HG03108 (cell line): Measurements from ENCODE around the gene CCDC91.
"Not testable (repeated sequence)": the region's sequence is repeated elsewhere in the genome, so short reads cannot be mapped to it uniquely, and the experiment has no call there.

ENCODE experiments used
- ATAC-seq: cut with Tn5 transposase; IDR thresholded peaks from one replicate; pipeline ENCODE4 v1.9.1; 2021; ENCODE audit warnings: moderate library complexity; ENCODE audit not compliant: unreplicated experiment

Gene CCDC91

DNA sequence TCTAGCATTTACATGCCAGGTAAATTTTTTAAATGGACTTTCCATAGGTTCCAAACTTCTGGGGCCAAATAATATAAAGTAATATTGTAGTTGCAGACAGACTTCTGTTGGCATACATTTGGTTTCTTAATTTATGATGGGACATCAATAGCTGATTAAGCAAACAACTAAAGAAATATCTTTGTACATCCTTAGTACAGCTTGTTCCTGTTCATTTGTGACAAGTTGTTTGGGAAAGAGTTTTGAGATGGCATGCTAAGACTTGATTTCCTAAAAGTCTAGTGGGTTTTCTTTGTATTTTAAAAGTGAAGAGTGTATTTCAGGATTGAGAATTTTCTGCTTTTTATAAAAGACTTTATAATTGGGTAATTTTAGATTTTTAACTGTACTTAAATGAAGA lies 41.0 kb downstream of the CCDC91 start:
- ATAC-seq = no peak

DNA sequence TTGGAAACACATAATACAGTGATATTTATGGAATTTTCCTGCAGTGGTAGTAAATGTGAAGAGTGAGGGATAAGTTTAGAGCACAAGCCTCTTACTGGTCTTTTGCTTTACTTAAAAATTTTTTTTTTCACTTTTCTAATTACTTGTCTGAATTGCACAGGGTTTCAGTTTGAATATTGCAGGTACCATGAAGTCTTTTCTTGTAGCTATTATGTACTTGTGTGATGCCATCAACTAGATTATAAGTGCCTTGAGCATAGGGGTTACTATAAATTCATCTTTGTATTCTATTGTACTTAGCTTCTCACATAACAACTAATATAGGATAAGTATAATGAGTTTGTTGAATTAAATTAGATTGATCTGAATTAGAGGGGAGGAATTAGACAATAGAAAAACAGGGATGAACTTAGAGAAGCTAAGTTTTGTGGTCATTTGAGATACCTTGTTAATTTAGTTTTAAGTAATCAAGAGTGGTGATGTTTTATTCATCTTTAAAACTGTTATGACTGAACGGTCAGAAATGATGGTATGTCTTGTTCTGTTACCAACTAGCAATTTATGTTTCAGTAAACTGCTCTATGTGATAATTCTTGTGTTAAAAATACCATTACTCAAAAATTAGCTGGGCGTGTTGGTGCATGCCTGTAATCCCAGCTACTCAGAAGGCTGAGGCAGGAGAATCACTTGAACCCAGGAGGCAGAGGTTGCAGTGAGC lies 42.1 kb downstream of the CCDC91 start:
- no peak for ATAC-seq

DNA sequence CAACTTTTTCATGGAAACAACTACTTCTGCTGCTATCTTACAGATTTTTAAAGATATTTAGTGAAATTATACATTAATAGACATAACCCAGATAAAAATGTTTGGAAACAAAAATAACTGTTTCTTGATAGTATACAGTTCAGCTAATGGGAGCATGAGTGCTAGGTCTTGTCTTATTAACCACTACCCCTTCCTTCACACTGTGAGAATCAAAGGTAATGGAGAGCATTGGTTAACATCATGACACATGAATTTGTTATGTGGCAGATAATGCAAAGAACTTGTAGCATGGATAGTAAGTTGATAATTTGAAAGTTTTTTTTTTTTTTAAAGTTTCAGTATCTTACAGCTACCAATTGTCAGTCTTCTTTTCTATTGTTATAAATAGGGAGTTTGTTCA lies 44.2 kb downstream of the CCDC91 start:
- no peak for ATAC-seq

- no peak for ATAC-seq
Measured at GRCh38 chr12:28235015-28235414, 44.8 kb downstream of the CCDC91 start.

GRCh38 chr12:28235985-28236384 lies 45.7 kb downstream of the CCDC91 start:
- ATAC-seq = no peak

DNA sequence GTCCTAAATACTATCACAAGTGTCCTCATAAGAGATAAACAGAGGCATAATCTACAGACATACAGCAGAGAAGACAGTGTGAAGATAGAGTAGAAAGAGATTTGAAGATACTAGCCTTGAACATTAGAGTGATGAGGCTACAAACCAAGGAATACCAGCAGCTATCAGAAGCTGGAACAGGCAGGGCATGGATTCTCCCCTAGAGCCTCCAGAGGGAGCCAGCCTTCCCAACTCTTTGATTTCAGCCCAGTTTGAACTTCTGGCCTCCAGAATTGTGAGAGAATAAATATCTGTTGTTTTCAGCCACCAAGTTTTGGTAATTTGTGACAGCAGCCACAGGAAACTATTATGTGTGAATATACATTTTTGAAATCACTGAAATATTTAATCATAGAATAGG lies 47.2 kb downstream of the CCDC91 start:
- no peak for ATAC-seq

GRCh38 chr12:28239918-28240317 lies 49.7 kb downstream of the CCDC91 start:
- no peak for ATAC-seq

DNA sequence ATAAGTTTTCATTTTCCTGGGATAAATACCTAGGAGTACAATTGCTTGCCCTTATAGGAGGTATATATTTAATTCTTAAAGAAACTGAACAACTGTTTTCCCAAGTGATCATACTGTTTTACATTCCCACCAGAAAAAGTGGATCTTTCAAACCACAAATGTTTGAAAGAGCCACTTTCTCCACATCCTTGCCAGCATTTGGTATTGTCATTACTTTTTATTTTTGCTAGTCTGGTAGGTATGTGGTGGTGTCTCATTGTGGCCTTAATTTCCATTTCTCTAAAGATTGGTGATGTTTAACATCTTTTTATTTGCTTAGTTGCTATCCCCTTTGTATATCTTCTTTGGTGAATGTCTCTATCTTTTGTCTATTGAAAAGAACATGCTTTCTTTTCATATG lies 50.6 kb downstream of the CCDC91 start:
- ATAC-seq = no peak

GRCh38 chr12:28242129-28242495 lies 51.9 kb downstream of the CCDC91 start:
- ATAC-seq = no peak

DNA sequence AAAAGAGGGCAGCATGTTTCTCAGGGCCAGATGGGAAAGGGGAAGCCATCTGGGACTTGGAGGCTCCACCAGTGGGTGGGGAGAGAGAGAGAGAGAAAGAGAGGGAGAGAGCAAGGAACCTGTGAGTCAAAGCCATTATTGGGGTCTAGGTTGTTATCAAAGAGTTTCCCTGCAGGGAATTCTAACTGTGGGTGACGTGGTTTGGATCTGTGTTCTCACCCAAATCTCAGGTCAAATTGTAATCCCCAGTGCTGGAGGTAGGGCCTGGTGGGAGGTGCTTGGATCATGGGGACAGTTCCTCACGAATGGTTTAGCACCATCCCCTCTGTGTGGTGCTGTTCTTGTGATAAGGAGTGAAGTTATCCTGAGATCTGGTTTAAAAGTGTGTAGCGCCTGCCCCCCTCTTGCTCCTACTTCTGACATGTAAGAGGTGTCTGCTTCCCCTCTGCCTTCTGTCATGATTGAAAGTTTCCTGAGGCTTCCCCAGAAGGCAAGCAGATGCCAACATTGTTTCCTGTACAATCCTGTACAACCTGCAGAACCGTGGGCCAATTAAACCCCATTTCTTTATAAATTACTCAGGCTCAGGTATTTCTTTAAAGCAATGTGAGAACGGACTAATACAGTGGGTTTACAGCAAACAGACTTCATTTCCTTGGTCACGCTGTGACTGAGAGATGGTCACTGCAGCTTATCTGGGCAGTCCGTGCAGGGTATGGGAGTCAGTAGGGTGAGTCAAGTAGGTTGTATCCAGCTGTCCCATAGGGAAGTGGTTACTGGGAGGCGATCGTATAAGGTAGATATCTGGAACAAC lies 52.4 kb downstream of the CCDC91 start:
- ATAC-seq = no peak

GRCh38 chr12:28243310-28243633 lies 53.0 kb downstream of the CCDC91 start:
- no peak for ATAC-seq

DNA sequence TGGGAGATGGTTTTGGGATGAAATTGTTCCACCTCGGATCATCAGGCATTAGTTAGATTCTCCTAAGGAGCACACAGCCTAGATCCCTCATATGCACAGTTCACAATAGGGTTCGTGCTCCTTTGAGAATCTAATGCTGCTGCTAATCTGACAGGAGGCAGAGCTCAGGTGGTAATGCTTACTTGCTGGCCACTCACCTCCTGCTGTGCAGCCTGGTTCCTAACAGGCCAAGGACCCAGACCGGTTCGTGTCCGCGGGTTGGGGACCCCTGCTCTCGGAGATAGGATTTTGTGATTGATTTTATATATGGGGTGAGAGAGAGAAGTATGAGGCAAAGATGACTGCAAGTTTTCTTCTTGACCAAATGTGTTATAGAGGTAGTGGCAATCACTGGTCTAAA lies 57.5 kb downstream of the CCDC91 start:
- no peak for ATAC-seq

GRCh38 chr12:28248555-28249145 lies 58.4 kb downstream of the CCDC91 start:
- no peak for ATAC-seq

DNA sequence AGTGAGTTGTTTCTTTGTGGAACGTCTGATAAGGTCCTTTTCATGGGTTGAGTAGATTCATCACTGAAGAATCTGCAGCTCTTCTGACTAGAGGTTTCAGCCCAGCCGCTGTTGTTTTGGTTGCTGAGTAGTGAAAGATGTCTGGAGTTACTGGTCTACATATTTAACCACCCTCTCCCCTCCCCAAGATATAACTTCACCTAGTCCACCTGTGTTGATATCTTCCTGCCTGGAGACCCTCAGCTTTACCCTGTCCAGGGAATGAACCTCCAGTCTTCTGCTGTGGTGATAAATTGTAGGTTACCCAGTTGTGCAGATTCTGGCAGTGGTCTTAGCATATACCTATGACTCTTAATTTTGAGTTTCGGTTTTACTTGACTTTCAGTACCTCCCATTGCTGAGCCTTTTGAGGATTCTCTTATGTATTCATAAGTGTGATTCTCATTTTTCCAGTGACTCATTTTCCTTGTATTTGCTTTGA lies 62.9 kb downstream of the CCDC91 start:
- peak; percentile 87 for ATAC-seq

- ATAC-seq = no peak
Measured at GRCh38 chr12:28257411-28257810, 67.2 kb downstream of the CCDC91 start.

DNA sequence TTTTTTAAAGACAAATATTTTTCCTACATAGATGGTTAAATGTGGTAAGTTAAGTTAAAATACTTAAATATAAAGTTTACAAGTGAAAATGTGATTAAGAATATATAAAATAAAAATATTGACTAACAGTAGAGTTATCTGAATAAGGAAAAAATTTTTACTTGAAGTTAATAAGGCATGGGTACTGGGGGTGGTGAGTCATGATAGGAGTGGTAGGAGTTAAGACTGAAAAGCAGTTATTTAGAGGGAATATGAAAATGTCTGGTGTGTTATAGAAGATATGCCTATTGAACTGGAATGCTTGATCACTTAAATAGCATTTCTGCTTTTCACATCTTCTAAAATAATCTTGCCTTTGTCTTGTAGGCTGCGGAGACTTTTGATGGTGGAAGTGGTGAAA lies 68.7 kb downstream of the CCDC91 start:
- no peak for ATAC-seq

DNA sequence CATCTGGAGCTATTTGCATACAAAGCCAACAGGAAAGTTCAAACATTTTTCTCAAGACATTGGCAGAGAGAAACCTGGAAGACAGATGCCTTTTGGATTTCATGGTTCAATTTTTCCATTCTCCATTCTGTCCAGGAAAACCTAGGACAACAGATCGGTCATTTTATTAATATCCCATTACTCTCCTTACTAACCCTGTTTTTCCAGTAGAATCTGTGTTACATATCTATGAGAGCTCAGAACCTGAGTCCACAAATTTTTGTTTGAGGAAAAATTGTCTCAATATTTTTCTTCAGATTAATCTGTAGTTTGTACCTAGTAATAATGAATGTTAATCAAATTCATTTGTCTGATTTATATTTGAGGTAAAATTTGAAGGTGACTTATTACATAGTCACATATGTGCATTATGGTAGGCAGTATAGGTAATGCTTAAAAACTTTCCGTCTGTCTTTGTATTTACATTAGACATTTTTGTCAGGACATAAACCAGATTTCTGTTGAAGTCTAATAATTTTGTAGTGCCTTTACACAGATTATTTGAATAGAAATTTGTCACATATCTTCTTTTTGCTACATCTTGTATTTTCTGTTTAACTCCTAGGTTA lies 75.3 kb downstream of the CCDC91 start:
- no peak for ATAC-seq

DNA sequence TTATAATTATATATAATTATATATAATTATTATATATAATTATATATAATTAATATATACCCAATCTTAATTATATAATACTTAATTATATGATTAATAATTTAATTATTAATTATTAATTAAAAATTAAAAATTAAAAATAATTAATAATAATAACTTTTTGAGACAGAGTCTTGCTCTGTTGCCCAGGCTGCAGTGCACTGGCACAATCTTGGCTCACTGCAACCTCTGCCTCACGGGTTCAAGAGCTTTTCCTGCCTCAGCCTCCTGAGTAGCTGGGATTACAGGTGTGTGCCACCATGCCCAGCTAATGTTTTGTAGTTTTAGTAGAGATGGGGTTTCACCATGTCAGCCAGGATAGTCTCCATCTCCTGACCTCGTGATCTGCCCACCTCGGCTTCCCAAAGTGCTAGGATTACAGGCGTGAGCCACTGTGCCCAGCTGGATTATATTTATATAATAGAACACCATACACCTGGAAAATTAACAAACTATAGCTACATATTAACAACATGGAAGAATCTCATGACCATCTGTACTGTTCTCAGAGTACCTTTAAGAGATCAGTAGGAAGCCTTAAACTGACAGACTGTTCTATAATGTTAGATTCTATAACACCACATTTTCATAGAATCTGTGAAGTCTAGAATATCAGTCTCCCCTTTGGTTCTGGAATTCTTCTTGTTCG lies 77.8 kb downstream of the CCDC91 start:
- not testable (repeated sequence) for ATAC-seq

- no peak for ATAC-seq
Measured at GRCh38 chr12:28268608-28269229, 78.5 kb downstream of the CCDC91 start.

GRCh38 chr12:28269851-28270250 lies 79.6 kb downstream of the CCDC91 start:
- no peak for ATAC-seq

DNA sequence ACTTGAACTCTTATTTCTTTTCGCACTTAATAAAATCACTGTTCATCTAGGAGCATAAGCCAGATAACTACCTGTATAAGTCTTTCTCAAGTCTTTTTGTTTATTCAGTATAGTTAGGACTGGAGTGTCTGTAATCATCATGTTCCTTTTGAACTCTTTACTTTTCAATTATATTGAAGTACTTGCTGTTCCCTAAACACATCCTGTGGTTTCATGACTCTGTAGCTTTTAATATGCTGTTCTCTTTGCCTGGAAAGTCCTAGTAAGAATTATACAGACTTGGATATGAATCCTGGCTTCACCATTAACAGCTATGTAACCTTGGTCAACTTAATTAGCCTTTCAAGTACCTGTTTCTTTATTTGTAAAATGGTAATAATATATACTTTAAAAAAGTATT lies 88.2 kb downstream of the CCDC91 start:
- ATAC-seq = no peak
